Neural cell (in vitro differentiated cells): ENCODE results near the gene PARD6A.

Experiments used
- EZH2 ChIP-seq: fragments of 200-600, 300-800 bp; shearing (Covaris generic), sonication (generic); IDR thresholded peaks from 2 replicates; pipeline ENCODE4 v1.6.1; 2014; ENCODE audit warnings: antibody characterized with exemption, low read length, borderline replicate concordance, mild to moderate bottlenecking; ENCODE audit not compliant: insufficient read depth, poor library complexity, severe bottlenecking
- MXI1 ChIP-seq: fragments of 450-650 bp; conservative IDR thresholded peaks from 2 replicates; pipeline ENCODE4 v1.6.1; 2014; ENCODE audit warnings: antibody characterized with exemption, mild to moderate bottlenecking; ENCODE audit not compliant: poor library complexity, severe bottlenecking
- POLR2AphosphoS5 ChIP-seq: IDR thresholded peaks from 2 replicates; pipeline ENCODE4 v1.6.1; 2012
- RAD21 ChIP-seq: fragments of 450-650 bp; conservative IDR thresholded peaks from 2 replicates; pipeline ENCODE4 v1.6.1; 2014; ENCODE audit warnings: antibody characterized with exemption, mild to moderate bottlenecking, moderate library complexity
- TAF1 ChIP-seq: IDR thresholded peaks from 2 replicates; pipeline ENCODE4 v1.6.1; 2012; ENCODE audit warnings: low read depth
- TF ChIP-seq, protein P1 (sequence below): fragments of 450-650 bp; IDR thresholded peaks from 2 replicates; pipeline ENCODE4 v1.5.1; 2014; ENCODE audit warnings: antibody characterized with exemption, mild to moderate bottlenecking, moderate library complexity; ENCODE audit not compliant: poor library complexity, severe bottlenecking
- TF ChIP-seq, protein P2 (sequence below): IDR thresholded peaks from 2 replicates; pipeline ENCODE4 v1.6.1; 2012; ENCODE audit warnings: borderline replicate concordance

DNA sequence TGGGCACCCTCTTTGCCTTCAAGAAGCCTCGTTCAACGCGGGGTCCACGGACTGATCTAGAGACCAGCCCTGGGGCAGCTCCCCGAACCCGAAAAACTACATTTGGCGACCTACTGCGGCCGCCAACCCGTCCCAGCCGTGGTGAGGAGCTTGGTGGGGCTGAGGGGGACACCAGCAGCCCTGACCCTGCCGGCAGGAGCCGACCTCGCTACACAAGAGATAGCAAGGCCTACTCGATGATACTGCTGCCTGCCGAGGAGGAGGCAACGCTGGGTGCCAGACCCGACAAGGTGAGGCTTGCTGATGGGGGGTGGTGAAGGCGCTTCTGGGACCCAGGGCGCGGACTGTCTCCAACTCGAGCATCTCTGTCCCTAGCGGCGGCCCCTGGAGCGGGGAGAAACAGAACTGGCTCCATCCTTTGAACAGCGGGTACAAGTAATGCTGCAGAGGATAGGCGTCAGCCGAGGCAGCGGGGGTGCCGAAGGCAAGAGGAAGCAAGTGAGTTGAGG, 6.3 kb upstream of the PARD6A start:
- TF ChIP-seq POLR2AphosphoS5 (no peak), RAD21 (no peak), TAF1 (no peak), EZH2 (no peak), MXI1 (no peak)
- TF ChIP-seq, protein P1, sequence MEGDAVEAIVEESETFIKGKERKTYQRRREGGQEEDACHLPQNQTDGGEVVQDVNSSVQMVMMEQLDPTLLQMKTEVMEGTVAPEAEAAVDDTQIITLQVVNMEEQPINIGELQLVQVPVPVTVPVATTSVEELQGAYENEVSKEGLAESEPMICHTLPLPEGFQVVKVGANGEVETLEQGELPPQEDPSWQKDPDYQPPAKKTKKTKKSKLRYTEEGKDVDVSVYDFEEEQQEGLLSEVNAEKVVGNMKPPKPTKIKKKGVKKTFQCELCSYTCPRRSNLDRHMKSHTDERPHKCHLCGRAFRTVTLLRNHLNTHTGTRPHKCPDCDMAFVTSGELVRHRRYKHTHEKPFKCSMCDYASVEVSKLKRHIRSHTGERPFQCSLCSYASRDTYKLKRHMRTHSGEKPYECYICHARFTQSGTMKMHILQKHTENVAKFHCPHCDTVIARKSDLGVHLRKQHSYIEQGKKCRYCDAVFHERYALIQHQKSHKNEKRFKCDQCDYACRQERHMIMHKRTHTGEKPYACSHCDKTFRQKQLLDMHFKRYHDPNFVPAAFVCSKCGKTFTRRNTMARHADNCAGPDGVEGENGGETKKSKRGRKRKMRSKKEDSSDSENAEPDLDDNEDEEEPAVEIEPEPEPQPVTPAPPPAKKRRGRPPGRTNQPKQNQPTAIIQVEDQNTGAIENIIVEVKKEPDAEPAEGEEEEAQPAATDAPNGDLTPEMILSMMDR: no peak
- TF ChIP-seq, protein P2, sequence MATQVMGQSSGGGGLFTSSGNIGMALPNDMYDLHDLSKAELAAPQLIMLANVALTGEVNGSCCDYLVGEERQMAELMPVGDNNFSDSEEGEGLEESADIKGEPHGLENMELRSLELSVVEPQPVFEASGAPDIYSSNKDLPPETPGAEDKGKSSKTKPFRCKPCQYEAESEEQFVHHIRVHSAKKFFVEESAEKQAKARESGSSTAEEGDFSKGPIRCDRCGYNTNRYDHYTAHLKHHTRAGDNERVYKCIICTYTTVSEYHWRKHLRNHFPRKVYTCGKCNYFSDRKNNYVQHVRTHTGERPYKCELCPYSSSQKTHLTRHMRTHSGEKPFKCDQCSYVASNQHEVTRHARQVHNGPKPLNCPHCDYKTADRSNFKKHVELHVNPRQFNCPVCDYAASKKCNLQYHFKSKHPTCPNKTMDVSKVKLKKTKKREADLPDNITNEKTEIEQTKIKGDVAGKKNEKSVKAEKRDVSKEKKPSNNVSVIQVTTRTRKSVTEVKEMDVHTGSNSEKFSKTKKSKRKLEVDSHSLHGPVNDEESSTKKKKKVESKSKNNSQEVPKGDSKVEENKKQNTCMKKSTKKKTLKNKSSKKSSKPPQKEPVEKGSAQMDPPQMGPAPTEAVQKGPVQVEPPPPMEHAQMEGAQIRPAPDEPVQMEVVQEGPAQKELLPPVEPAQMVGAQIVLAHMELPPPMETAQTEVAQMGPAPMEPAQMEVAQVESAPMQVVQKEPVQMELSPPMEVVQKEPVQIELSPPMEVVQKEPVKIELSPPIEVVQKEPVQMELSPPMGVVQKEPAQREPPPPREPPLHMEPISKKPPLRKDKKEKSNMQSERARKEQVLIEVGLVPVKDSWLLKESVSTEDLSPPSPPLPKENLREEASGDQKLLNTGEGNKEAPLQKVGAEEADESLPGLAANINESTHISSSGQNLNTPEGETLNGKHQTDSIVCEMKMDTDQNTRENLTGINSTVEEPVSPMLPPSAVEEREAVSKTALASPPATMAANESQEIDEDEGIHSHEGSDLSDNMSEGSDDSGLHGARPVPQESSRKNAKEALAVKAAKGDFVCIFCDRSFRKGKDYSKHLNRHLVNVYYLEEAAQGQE: no peak
